Ectodermal cell (in vitro differentiated cells): ENCODE measurements around the gene STARD3NL.

Experiments used
- H3K27ac ChIP-seq: 2 replicates; pipeline ENCODE4 v1.7.0; 2013; ENCODE audit warnings: mild to moderate bottlenecking, low read depth, low read length; ENCODE audit not compliant: insufficient read depth, poor library complexity, severe bottlenecking
- H3K27me3 ChIP-seq: 2 replicates; pipeline ENCODE4 v1.7.0; 2013; ENCODE audit warnings: mild to moderate bottlenecking, low read length; ENCODE audit not compliant: insufficient read depth, control insufficient read depth, poor library complexity, severe bottlenecking
- H3K36me3 ChIP-seq: one replicate; pipeline ENCODE4 v1.7.0; 2013; ENCODE audit warnings: low read length; ENCODE audit not compliant: control insufficient read depth, insufficient read depth
- H3K4me1 ChIP-seq: one replicate; pipeline ENCODE4 v1.7.0; 2013; ENCODE audit warnings: low read length; ENCODE audit not compliant: control insufficient read depth, insufficient read depth
- H3K4me3 ChIP-seq: 2 replicates; pipeline ENCODE4 v1.7.0; 2013; ENCODE audit warnings: low read depth, low read length, control low read depth; ENCODE audit not compliant: insufficient read depth
- H3K9me3 ChIP-seq: 2 replicates; pipeline ENCODE4 v1.7.0; 2013; ENCODE audit warnings: mild to moderate bottlenecking, low read length, moderate library complexity; ENCODE audit not compliant: control insufficient read depth
- WGBS, 2 experiments: methylation state at CpG; one replicate each; pipeline ENCODE4 v1.1.7; 2013; ENCODE audit warnings: missing lambda C conversion rate in 2 of 2; 5-methylcytosine and 5-hydroxymethylcytosine counted together

Gene STARD3NL

GRCh38 chr7:38195804-38196595 lies 18.0 kb downstream of the STARD3NL start:
- Histone ChIP-seq H3K36me3 (no peaks in the 10 kb centered on the region), H3K27ac (no peak overlapping the region), H3K27me3 (no peaks in the 10 kb centered on the region), H3K9me3 (no peaks in the 10 kb centered on the region), H3K4me3 (no peak overlapping the region), H3K4me1 (peaks cover 5% of the 10 kb centered on the region)
- 90 to 96% methylated on average over 4 of the region's 4 CpGs for WGBS, 2 experiments

- Histone ChIP-seq H3K4me1 (peaks cover 5% of the 10 kb centered on the region), H3K36me3 (no peaks in the 10 kb centered on the region), H3K9me3 (no peaks in the 10 kb centered on the region), H3K4me3 (no peak overlapping the region), H3K27ac (no peak overlapping the region), H3K27me3 (no peaks in the 10 kb centered on the region)
These were observed 20.3 kb downstream of the STARD3NL start for GRCh38 chr7:38198366-38198765.

GRCh38 chr7:38199154-38199553 lies 21.1 kb downstream of the STARD3NL start:
- no peak overlapping the region for H3K27ac ChIP-seq
- no peaks in the 10 kb centered on the region for H3K9me3 ChIP-seq
- H3K36me3 ChIP-seq, result no peaks in the 10 kb centered on the region
- no peak overlapping the region for H3K4me3 ChIP-seq
- WGBS, 2 experiments, result 89 to 94% methylated on average over 2 of the region's 2 CpGs
- peaks cover 5% of the 10 kb centered on the region for H3K4me1 ChIP-seq
- no peaks in the 10 kb centered on the region for H3K27me3 ChIP-seq

- Histone ChIP-seq H3K36me3 (no peaks in the 10 kb centered on the region), H3K4me1 (peaks cover 5% of the 10 kb centered on the region), H3K27me3 (no peaks in the 10 kb centered on the region), H3K9me3 (no peaks in the 10 kb centered on the region), H3K27ac (no peak overlapping the region), H3K4me3 (no peak overlapping the region)
- 86 to 92% methylated on average over 2 of the region's 2 CpGs for WGBS, 2 experiments
These were observed 21.7 kb downstream of the STARD3NL start for GRCh38 chr7:38199782-38200181.

GRCh38 chr7:38206071-38206470 lies 28.0 kb downstream of the STARD3NL start:
- WGBS, 2 experiments, result 92 to 94% methylated on average over 4 of the region's 5 CpGs
- Histone ChIP-seq H3K27ac (no peak overlapping the region), H3K27me3 (no peaks in the 10 kb centered on the region), H3K9me3 (no peaks in the 10 kb centered on the region), H3K4me3 (no peak overlapping the region), H3K36me3 (no peaks in the 10 kb centered on the region), H3K4me1 (no peaks in the 10 kb centered on the region)

- Histone ChIP-seq H3K4me3 (no peak overlapping the region), H3K36me3 (no peaks in the 10 kb centered on the region), H3K9me3 (no peaks in the 10 kb centered on the region), H3K4me1 (no peaks in the 10 kb centered on the region), H3K27ac (no peak overlapping the region), H3K27me3 (no peaks in the 10 kb centered on the region)
- WGBS, 2 experiments, result 86 to 88% methylated on average over 1 of the region's 1 CpG
These were observed 29.8 kb downstream of the STARD3NL start for GRCh38 chr7:38207843-38208242.

GRCh38 chr7:38211486-38211885 lies 33.4 kb downstream of the STARD3NL start:
- WGBS, 2 experiments, result 92 to 98% methylated on average over 1 of the region's 1 CpG
- no peaks in the 10 kb centered on the region for H3K27me3 ChIP-seq
- peaks cover 3% of the 10 kb centered on the region for H3K36me3 ChIP-seq
- no peak overlapping the region for H3K27ac ChIP-seq
- H3K4me1 ChIP-seq, result no peaks in the 10 kb centered on the region
- H3K9me3 ChIP-seq, result no peaks in the 10 kb centered on the region
- no peak overlapping the region for H3K4me3 ChIP-seq

GRCh38 chr7:38211940-38212339 lies 33.9 kb downstream of the STARD3NL start:
- Histone ChIP-seq H3K4me1 (no peaks in the 10 kb centered on the region), H3K4me3 (no peak overlapping the region), H3K27me3 (no peaks in the 10 kb centered on the region), H3K27ac (no peak overlapping the region), H3K36me3 (peaks cover 8% of the 10 kb centered on the region), H3K9me3 (no peaks in the 10 kb centered on the region)
- 81 to 88% methylated on average over 3 of the region's 3 CpGs for WGBS, 2 experiments

GRCh38 chr7:38215115-38215514 lies 37.1 kb downstream of the STARD3NL start:
- Histone ChIP-seq H3K27ac (no peak overlapping the region), H3K36me3 (peaks cover 29% of the 10 kb centered on the region), H3K4me3 (no peak overlapping the region), H3K9me3 (no peaks in the 10 kb centered on the region), H3K4me1 (no peaks in the 10 kb centered on the region), H3K27me3 (no peaks in the 10 kb centered on the region)
- 100% methylated on average over 1 of the region's 1 CpG for WGBS, 2 experiments

- Histone ChIP-seq H3K27me3 (no peaks in the 10 kb centered on the region), H3K9me3 (no peaks in the 10 kb centered on the region), H3K27ac (no peak overlapping the region), H3K4me1 (no peaks in the 10 kb centered on the region), H3K4me3 (no peak overlapping the region), H3K36me3 (peaks cover 36% of the 10 kb centered on the region)
- 41 to 46% methylated on average over 5 of the region's 5 CpGs for WGBS, 2 experiments
These were observed 38.0 kb downstream of the STARD3NL start for GRCh38 chr7:38215735-38216670.
